Trophoblast cell (in vitro differentiated cells and primary cell): ENCODE results near the gene LAMA5.

Experiments
- DNase-seq, 2 donors: peaks; one replicate each; pipeline ENCODE4 v3.0.0-alpha.2; 2016
- H2AFZ ChIP-seq: 2 replicates; pipeline ENCODE4 v1.6.1; 2013; ENCODE audit warnings: low read length, moderate library complexity, mild to moderate bottlenecking; ENCODE audit not compliant: insufficient read depth, poor library complexity
- H2AK5ac ChIP-seq: 2 replicates; pipeline ENCODE4 v1.6.1; 2013; ENCODE audit warnings: mild to moderate bottlenecking, low read length
- H2BK120ac ChIP-seq: 2 replicates; pipeline ENCODE4 v1.6.1; 2013; ENCODE audit warnings: low read length, mild to moderate bottlenecking, moderate library complexity; ENCODE audit not compliant: insufficient read depth, poor library complexity
- H2BK12ac ChIP-seq: 2 replicates; pipeline ENCODE4 v1.6.1; 2013; ENCODE audit warnings: mild to moderate bottlenecking, low read length, moderate library complexity
- H2BK5ac ChIP-seq: 2 replicates; pipeline ENCODE4 v1.6.1; 2013; ENCODE audit warnings: low read length, low read depth, moderate library complexity, mild to moderate bottlenecking; ENCODE audit not compliant: poor library complexity
- H3K14ac ChIP-seq: 2 replicates; pipeline ENCODE4 v1.6.1; 2013; ENCODE audit warnings: mild to moderate bottlenecking, low read length
- H3K18ac ChIP-seq: 2 replicates; pipeline ENCODE4 v1.6.1; 2013; ENCODE audit warnings: mild to moderate bottlenecking, low read length
- H3K23ac ChIP-seq: 2 replicates; pipeline ENCODE4 v1.6.1; 2013; ENCODE audit warnings: low read length
- H3K27ac ChIP-seq: 2 replicates; pipeline ENCODE4 v1.5.1; 2013; ENCODE audit warnings: low read depth, mild to moderate bottlenecking, inconsistent platforms, low read length, moderate library complexity
- H3K27me3 ChIP-seq: 2 replicates; pipeline ENCODE4 v1.6.1; 2013; ENCODE audit warnings: inconsistent platforms, mild to moderate bottlenecking, low read length, moderate library complexity; ENCODE audit not compliant: insufficient read depth
- H3K36me3 ChIP-seq, 2 experiments: 1 replicate in 1 of 2; 2 replicates in 1 of 2; pipeline ENCODE4 v1.6.1; 2013; ENCODE audit warnings: low read length in 2 of 2, mild to moderate bottlenecking in 2 of 2, moderate library complexity in 1 of 2; ENCODE audit not compliant: insufficient read depth in 2 of 2, control insufficient read depth in 1 of 2
- H3K4ac ChIP-seq: 2 replicates; pipeline ENCODE4 v1.6.1; 2013; ENCODE audit warnings: low read depth, mild to moderate bottlenecking, low read length, moderate library complexity
- H3K4me1 ChIP-seq, 2 experiments: 1 replicate in 1 of 2; 2 replicates in 1 of 2; pipeline ENCODE4 v1.6.1; 2013; ENCODE audit warnings: low read length in 2 of 2, mild to moderate bottlenecking in 2 of 2, moderate library complexity in 1 of 2; ENCODE audit not compliant: insufficient read depth in 2 of 2, control insufficient read depth in 1 of 2
- H3K4me2 ChIP-seq: 2 replicates; pipeline ENCODE4 v1.6.1; 2013; ENCODE audit warnings: inconsistent platforms, mild to moderate bottlenecking, low read length, moderate library complexity
- H3K4me3 ChIP-seq: 2 replicates; pipeline ENCODE4 v1.5.1; 2013; ENCODE audit warnings: mild to moderate bottlenecking, low read depth, low read length, inconsistent platforms
- H3K79me1 ChIP-seq: one replicate; pipeline ENCODE4 v1.6.1; 2013; ENCODE audit warnings: low read length
- H3K79me2 ChIP-seq: 2 replicates; pipeline ENCODE4 v1.6.1; 2013; ENCODE audit warnings: low read length, mild to moderate bottlenecking; ENCODE audit not compliant: control insufficient read depth, insufficient read depth, poor library complexity
- H3K9ac ChIP-seq: 2 replicates; pipeline ENCODE4 v1.6.1; 2013; ENCODE audit warnings: mild to moderate bottlenecking, low read length
- H3K9me3 ChIP-seq: 2 replicates; pipeline ENCODE4 v1.6.1; 2013; ENCODE audit warnings: low read depth, mild to moderate bottlenecking, control low read depth, inconsistent platforms, low read length; ENCODE audit not compliant: insufficient read depth
- H4K12ac ChIP-seq: 2 replicates; pipeline ENCODE4 v1.6.1; 2013; ENCODE audit warnings: low read depth, mild to moderate bottlenecking, low read length, moderate library complexity
- H4K8ac ChIP-seq: 2 replicates; pipeline ENCODE4 v1.6.1; 2013; ENCODE audit warnings: low read depth, mild to moderate bottlenecking, low read length, moderate library complexity
- H4K91ac ChIP-seq: one replicate; pipeline ENCODE4 v1.6.1; 2013; ENCODE audit warnings: low read depth, mild to moderate bottlenecking, low read length, moderate library complexity
- WGBS: extraction: QIAGEN DNeasy Blood & Tissue Kit; methylation state at CpG from one replicate; pipeline ENCODE4 v1.1.7; 2013; ENCODE audit warnings: missing lambda C conversion rate; ENCODE audit not compliant: insufficient read length, insufficient coverage; ENCODE audit errors: extremely low coverage; 5-methylcytosine and 5-hydroxymethylcytosine counted together

Gene LAMA5

GRCh38 chr20:62309947-62310756 lies 57.0 kb downstream of the LAMA5 start:
- no peak overlapping the region for H2BK120ac ChIP-seq
- no peak overlapping the region for H3K27ac ChIP-seq
- H2BK12ac ChIP-seq, result no peak overlapping the region
- H4K12ac ChIP-seq, result no peak overlapping the region
- H3K79me1 ChIP-seq, result no peaks in the 10 kb centered on the region
- no peaks in the 10 kb centered on the region for H3K4me1 ChIP-seq
- no peak overlapping the region for H3K23ac ChIP-seq
- H3K36me3 ChIP-seq, result peaks cover 97 to 98% of the 10 kb centered on the region in 2 experiments
- H4K91ac ChIP-seq, result no peak overlapping the region
- no peak overlapping the region for H3K4ac ChIP-seq
- no peak overlapping the region for H3K18ac ChIP-seq
- no peak overlapping the region for H3K14ac ChIP-seq
- no peaks in the 10 kb centered on the region for H3K27me3 ChIP-seq
- DNase-seq, result no peak
- H2AFZ ChIP-seq, result no peak overlapping the region
- H4K8ac ChIP-seq, result no peak overlapping the region
- peaks cover 2% of the 10 kb centered on the region for H3K9me3 ChIP-seq
- H3K79me2 ChIP-seq, result peaks cover 4% of the 10 kb centered on the region
- H2BK5ac ChIP-seq, result no peak overlapping the region
- no peak overlapping the region for H3K4me2 ChIP-seq
- WGBS, result no CpG with 5 or more reads among the region's 29 CpGs
- H2AK5ac ChIP-seq, result no peak overlapping the region
- H3K4me3 ChIP-seq, result no peak overlapping the region
- no peak overlapping the region for H3K9ac ChIP-seq

GRCh38 chr20:62309198-62309944 lies 57.7 kb downstream of the LAMA5 start:
- H2AFZ ChIP-seq, result no peak overlapping the region
- H3K79me1 ChIP-seq, result no peaks in the 10 kb centered on the region
- H3K4me3 ChIP-seq, result no peak overlapping the region
- peaks cover 11% of the 10 kb centered on the region for H3K79me2 ChIP-seq
- no peak overlapping the region for H2BK5ac ChIP-seq
- H3K27me3 ChIP-seq, result no peaks in the 10 kb centered on the region
- H2AK5ac ChIP-seq, result no peak overlapping the region
- H3K23ac ChIP-seq, result no peak overlapping the region
- no peak overlapping the region for H2BK120ac ChIP-seq
- H3K14ac ChIP-seq, result no peak overlapping the region
- H3K4ac ChIP-seq, result no peak overlapping the region
- H3K27ac ChIP-seq, result no peak overlapping the region
- no CpG with 5 or more reads among the region's 26 CpGs for WGBS
- H4K12ac ChIP-seq, result no peak overlapping the region
- no peak overlapping the region for H4K8ac ChIP-seq
- H3K9me3 ChIP-seq, result peaks cover 2% of the 10 kb centered on the region
- peaks cover 97 to 98% of the 10 kb centered on the region in 2 experiments for H3K36me3 ChIP-seq
- H2BK12ac ChIP-seq, result no peak overlapping the region
- H3K18ac ChIP-seq, result no peak overlapping the region
- no peak overlapping the region for H4K91ac ChIP-seq
- DNase-seq, result no peak
- H3K9ac ChIP-seq, result no peak overlapping the region
- peaks cover under 1 to 4% of the 10 kb centered on the region in 2 experiments for H3K4me1 ChIP-seq
- H3K4me2 ChIP-seq, result no peak overlapping the region

- Histone ChIP-seq H3K9ac (no peak overlapping the region), H3K4me2 (no peak overlapping the region), H3K18ac (no peak overlapping the region), H3K27ac (no peak overlapping the region), H2AK5ac (no peak overlapping the region), H2AFZ (no peak overlapping the region), H2BK120ac (no peak overlapping the region), H3K4me3 (no peak overlapping the region), H3K27me3 (no peaks in the 10 kb centered on the region), H3K36me3 (peaks cover 90 to 92% of the 10 kb centered on the region in 2 experiments), H3K14ac (no peak overlapping the region), H3K9me3 (peaks cover 5% of the 10 kb centered on the region), H2BK5ac (no peak overlapping the region), H3K4ac (no peak overlapping the region), H4K91ac (no peak overlapping the region), H4K12ac (no peak overlapping the region), H2BK12ac (no peak overlapping the region), H3K4me1 (peaks cover 4 to 9% of the 10 kb centered on the region in 2 experiments), H4K8ac (no peak overlapping the region), H3K79me1 (peaks cover 3% of the 10 kb centered on the region), H3K23ac (no peak overlapping the region), H3K79me2 (peaks cover 22% of the 10 kb centered on the region)
- WGBS, result no CpG with 5 or more reads among the region's 29 CpGs
- no peak for DNase-seq
Measured at GRCh38 chr20:62308102-62308822, 58.9 kb downstream of the LAMA5 start.

GRCh38 chr20:62307226-62308101 lies 59.6 kb downstream of the LAMA5 start:
- H4K8ac ChIP-seq, result no peak overlapping the region
- no peak for DNase-seq
- H3K23ac ChIP-seq, result no peak overlapping the region
- no peak overlapping the region for H4K91ac ChIP-seq
- no peak overlapping the region for H3K14ac ChIP-seq
- H3K4me3 ChIP-seq, result no peak overlapping the region
- H3K4me2 ChIP-seq, result no peak overlapping the region
- H2BK12ac ChIP-seq, result no peak overlapping the region
- no peaks in the 10 kb centered on the region for H3K27me3 ChIP-seq
- H2AFZ ChIP-seq, result no peak overlapping the region
- H3K4ac ChIP-seq, result no peak overlapping the region
- no peak overlapping the region for H2BK5ac ChIP-seq
- no peak overlapping the region for H4K12ac ChIP-seq
- H2AK5ac ChIP-seq, result no peak overlapping the region
- H3K79me1 ChIP-seq, result peaks cover 6% of the 10 kb centered on the region
- H2BK120ac ChIP-seq, result no peak overlapping the region
- WGBS, result no CpG with 5 or more reads among the region's 42 CpGs
- peaks cover 82 to 84% of the 10 kb centered on the region in 2 experiments for H3K36me3 ChIP-seq
- H3K4me1 ChIP-seq, result peaks cover 4 to 9% of the 10 kb centered on the region in 2 experiments
- H3K79me2 ChIP-seq, result peaks cover 25% of the 10 kb centered on the region
- H3K9ac ChIP-seq, result no peak overlapping the region
- H3K9me3 ChIP-seq, result peaks cover 5% of the 10 kb centered on the region
- H3K18ac ChIP-seq, result no peak overlapping the region
- no peak overlapping the region for H3K27ac ChIP-seq
